ENCODE results near the gene DYRK3.

The DYRK3 gene

DNA sequence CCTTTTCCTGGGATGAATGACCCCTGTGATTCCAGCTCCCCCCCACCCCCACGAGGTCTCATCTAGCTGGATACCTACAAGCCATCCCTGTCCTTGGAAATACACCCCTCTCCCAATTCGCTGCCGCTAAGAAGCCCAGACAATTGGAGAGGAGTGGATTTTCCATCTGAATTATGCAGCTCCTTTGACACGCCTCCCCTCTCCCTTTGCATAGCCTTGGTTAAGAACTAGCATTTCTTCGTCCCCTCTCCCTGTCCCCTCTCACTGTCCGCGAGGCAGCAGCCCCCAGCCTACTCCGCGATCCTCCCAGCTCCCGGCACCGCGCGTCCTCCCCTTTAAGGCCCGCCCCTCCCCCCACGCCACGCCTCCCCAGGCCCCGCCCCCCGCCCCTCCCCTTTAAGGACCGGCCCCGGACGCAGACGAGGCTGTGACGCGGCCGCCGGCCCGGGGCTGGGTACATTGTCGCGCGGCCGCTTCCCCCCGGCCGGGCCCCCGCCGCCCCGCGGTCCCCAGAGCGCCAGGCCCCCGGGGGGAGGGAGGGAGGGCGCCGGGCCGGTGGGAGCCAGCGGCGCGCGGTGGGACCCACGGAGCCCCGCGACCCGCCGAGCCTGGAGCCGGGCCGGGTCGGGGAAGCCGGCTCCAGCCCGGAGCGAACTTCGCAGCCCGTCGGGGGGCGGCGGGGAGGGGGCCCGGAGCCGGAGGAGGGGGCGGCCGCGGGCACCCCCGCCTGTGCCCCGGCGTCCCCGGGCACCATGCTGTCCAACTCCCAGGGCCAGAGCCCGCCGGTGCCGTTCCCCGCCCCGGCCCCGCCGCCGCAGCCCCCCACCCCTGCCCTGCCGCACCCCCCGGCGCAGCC is 49.4 kb downstream of the DYRK3 start, which contains the start of gene MAPKAPK2:
MAPKAPK2 (plus strand) TSS at position 428 of the 856 bp plus-strand sequence; CDS start at position 753, 325 bp downstream.
- CTCF ChIA-PET: interaction anchor here (3.0 kb wide), 1 partner anchor 21 kb away, joined by 16 read pairs; no protein-coding TSS in a partner anchor
- peak within 1 kb of the TSS; percentile 73 for H3K4me3 ChIP-seq (ENCODE audit: low read depth, low read length)
- peaks cover 5% of the 10 kb centered on the region; the same call in 1 of the 2 replicates for H3K4me1 ChIP-seq (ENCODE audit: control insufficient read depth, insufficient read depth, low read length)
- no peaks in the 10 kb centered on the region for H3K9me3 ChIP-seq (ENCODE audit: control insufficient read depth, insufficient read depth, low read depth, low read length)
- H3K27ac ChIP-seq (ENCODE audit: extremely low read depth, low read depth, low read length): peak within 1 kb of the TSS; percentile 50
- POLR2A ChIA-PET: interaction anchor here (0.5 to 1.8 kb wide), 6 partner anchors 10 to 72 kb away, joined by 3 to 9 read pairs (median 4); partner anchors contain the start of genes DYRK3 and EIF2D
- H3K36me3 ChIP-seq (ENCODE audit: control insufficient read depth in 2 of 2, insufficient read depth in 1 of 2, low read length in 2 of 2): no peaks in the 10 kb centered on the region
- TF ChIP-seq, protein P1, sequence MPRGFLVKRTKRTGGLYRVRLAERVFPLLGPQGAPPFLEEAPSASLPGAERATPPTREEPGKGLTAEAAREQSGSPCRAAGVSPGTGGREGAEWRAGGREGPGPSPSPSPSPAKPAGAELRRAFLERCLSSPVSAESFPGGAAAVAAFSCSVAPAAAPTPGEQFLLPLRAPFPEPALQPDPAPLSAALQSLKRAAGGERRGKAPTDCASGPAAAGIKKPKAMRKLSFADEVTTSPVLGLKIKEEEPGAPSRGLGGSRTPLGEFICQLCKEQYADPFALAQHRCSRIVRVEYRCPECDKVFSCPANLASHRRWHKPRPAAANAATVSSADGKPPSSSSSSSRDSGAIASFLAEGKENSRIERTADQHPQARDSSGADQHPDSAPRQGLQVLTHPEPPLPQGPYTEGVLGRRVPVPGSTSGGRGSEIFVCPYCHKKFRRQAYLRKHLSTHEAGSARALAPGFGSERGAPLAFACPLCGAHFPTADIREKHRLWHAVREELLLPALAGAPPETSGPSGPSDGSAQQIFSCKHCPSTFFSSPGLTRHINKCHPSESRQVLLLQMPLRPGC (tag by site-specific recombination; IDR thresholded peaks at IDR 0.05): no peak
- no peak for TF ChIP-seq MYNN (tag by site-specific recombination; IDR thresholded peaks at IDR 0.05; ENCODE audit: borderline replicate concordance)
- TF ChIP-seq ZNF747 (tag by site-specific recombination; IDR thresholded peaks at IDR 0.05): no peak
- no peak for TF ChIP-seq ZNF155 (tag by site-specific recombination; IDR thresholded peaks at IDR 0.05)
- TF ChIP-seq, protein P2, sequence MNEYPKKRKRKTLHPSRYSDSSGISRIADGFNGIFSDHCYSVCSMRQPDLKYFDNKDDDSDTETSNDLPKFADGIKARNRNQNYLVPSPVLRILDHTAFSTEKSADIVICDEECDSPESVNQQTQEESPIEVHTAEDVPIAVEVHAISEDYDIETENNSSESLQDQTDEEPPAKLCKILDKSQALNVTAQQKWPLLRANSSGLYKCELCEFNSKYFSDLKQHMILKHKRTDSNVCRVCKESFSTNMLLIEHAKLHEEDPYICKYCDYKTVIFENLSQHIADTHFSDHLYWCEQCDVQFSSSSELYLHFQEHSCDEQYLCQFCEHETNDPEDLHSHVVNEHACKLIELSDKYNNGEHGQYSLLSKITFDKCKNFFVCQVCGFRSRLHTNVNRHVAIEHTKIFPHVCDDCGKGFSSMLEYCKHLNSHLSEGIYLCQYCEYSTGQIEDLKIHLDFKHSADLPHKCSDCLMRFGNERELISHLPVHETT (tag by site-specific recombination; IDR thresholded peaks at IDR 0.05): 0 out of 2 replicates have a peak, but pooled peaks have one; percentile 20
- no peak for TF ChIP-seq ZEB2 (tag by site-specific recombination; IDR thresholded peaks at IDR 0.05)
- no peak for TF ChIP-seq ZNF221 (tag by site-specific recombination; IDR thresholded peaks at IDR 0.05; ENCODE audit: borderline replicate concordance)
- no peak for TF ChIP-seq ZNF600 (tag by site-specific recombination; IDR thresholded peaks at IDR 0.05)
- TF ChIP-seq ZNF16 (tag by site-specific recombination; IDR thresholded peaks at IDR 0.05; ENCODE audit: low read depth): no peak
- TF ChIP-seq BCL11B (tag by site-specific recombination; IDR thresholded peaks at IDR 0.05; ENCODE audit: low read depth): no peak
- TF ChIP-seq KLF1 (tag by site-specific recombination; IDR thresholded peaks at IDR 0.05): no peak
- 0 out of 2 replicates have a peak, but pooled peaks have one; percentile 62 for TF ChIP-seq KLF16 (tag by site-specific recombination; IDR thresholded peaks at IDR 0.05)
- no peak for TF ChIP-seq ZNF768 (tag by site-specific recombination; IDR thresholded peaks at IDR 0.05)
- TF ChIP-seq ZBTB20 (tag by site-specific recombination; IDR thresholded peaks at IDR 0.05): peak; percentile 47; the same call in 1 of the 2 replicates
- no peak for TF ChIP-seq ZNF416 (tag by site-specific recombination; IDR thresholded peaks at IDR 0.05)
- TF ChIP-seq KLF9 (tag by site-specific recombination; IDR thresholded peaks at IDR 0.05; ENCODE audit: low read depth): peak; percentile 81
- TF ChIP-seq GFI1B (tag by site-specific recombination; IDR thresholded peaks at IDR 0.05): no peak
- peak; percentile 78 for TF ChIP-seq ZFP69B (tag by site-specific recombination; IDR thresholded peaks at IDR 0.05)
- no peak for TF ChIP-seq ZNF350 (tag by site-specific recombination; IDR thresholded peaks at IDR 0.05)
- peak; percentile 42 for TF ChIP-seq ZNF335 (tag by site-specific recombination; conservative IDR thresholded peaks at IDR 0.05)
- peak; percentile 50 for TF ChIP-seq WT1 (tag by site-specific recombination; IDR thresholded peaks at IDR 0.05)
- no peak for TF ChIP-seq HOXD13 (CRISPR knock-in tag; IDR thresholded peaks at IDR 0.05; ENCODE audit: borderline replicate concordance)
- TF ChIP-seq KLF10 (tag by site-specific recombination; IDR thresholded peaks at IDR 0.05): peak; percentile 49; the same call in 1 of the 2 replicates
- TF ChIP-seq ZNF707 (tag by site-specific recombination; IDR thresholded peaks at IDR 0.05): no peak
- TF ChIP-seq, protein P3, sequence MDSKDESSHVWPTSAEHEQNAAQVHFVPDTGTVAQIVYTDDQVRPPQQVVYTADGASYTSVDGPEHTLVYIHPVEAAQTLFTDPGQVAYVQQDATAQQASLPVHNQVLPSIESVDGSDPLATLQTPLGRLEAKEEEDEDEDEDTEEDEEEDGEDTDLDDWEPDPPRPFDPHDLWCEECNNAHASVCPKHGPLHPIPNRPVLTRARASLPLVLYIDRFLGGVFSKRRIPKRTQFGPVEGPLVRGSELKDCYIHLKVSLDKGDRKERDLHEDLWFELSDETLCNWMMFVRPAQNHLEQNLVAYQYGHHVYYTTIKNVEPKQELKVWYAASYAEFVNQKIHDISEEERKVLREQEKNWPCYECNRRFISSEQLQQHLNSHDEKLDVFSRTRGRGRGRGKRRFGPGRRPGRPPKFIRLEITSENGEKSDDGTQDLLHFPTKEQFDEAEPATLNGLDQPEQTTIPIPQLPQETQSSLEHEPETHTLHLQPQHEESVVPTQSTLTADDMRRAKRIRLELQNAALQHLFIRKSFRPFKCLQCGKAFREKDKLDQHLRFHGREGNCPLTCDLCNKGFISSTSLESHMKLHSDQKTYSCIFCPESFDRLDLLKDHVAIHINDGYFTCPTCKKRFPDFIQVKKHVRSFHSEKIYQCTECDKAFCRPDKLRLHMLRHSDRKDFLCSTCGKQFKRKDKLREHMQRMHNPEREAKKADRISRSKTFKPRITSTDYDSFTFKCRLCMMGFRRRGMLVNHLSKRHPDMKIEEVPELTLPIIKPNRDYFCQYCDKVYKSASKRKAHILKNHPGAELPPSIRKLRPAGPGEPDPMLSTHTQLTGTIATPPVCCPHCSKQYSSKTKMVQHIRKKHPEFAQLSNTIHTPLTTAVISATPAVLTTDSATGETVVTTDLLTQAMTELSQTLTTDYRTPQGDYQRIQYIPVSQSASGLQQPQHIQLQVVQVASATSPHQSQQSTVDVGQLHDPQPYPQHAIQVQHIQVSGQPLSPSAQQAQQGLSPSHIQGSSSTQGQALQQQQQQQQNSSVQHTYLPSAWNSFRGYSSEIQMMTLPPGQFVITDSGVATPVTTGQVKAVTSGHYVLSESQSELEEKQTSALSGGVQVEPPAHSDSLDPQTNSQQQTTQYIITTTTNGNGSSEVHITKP (tag by site-specific recombination; IDR thresholded peaks at IDR 0.05): peak; percentile 83
- TF ChIP-seq ZNF548 (tag by site-specific recombination; IDR thresholded peaks at IDR 0.05): no peak
- no peak for TF ChIP-seq ZNF521 (tag by site-specific recombination; IDR thresholded peaks at IDR 0.05)
- TF ChIP-seq BCL11A (tag by site-specific recombination; IDR thresholded peaks at IDR 0.05; ENCODE audit: low read depth): no peak
- TF ChIP-seq ZNF404 (tag by site-specific recombination; IDR thresholded peaks at IDR 0.05): no peak
- no peak for TF ChIP-seq CTCF (tag by site-specific recombination; IDR thresholded peaks at IDR 0.05)
- TF ChIP-seq SP7 (tag by site-specific recombination; IDR thresholded peaks at IDR 0.05): 0 out of 2 replicates have a peak, but pooled peaks have one; percentile 33
